OCI-LY3 (cell line): Measurements from ENCODE around the gene FBP1.

Experiments
- CTCF ChIP-seq: fragments of 200-600, 300-600 bp; sonication (generic); IDR thresholded peaks from 2 replicates; pipeline ENCODE4 v1.5.1; 2014; ENCODE audit warnings: antibody characterized with exemption, low read length, low read depth
- EZH2phosphoT487 ChIP-seq: fragments of 200-600 bp; shearing (Covaris generic); IDR thresholded peaks from 2 replicates; pipeline ENCODE4 v1.6.1; 2018; ENCODE audit warnings: antibody characterized with exemption, mixed run types, low read depth

- no peak for TF ChIP-seq CTCF
- TF ChIP-seq EZH2phosphoT487: no peak
These were observed 37.3 kb upstream of the FBP1 start for GRCh38 chr9:94676446-94677131.
